Liver (tissue), 3 donors: ENCODE measurements around the gene SPATA46.
A peak's percentile ranks its signal among the peaks of the same experiment; 100 is the strongest.

ENCODE experiments used
- CTCF ChIP-seq: fragments of 150-350 bp; IDR thresholded peaks from 2 replicates; pipeline ENCODE4 v1.5.1; 2017; ENCODE audit warnings: improper control_type of control experiment, low read depth, low read length; ENCODE audit not compliant: missing input control
- JUND ChIP-seq, 2 donors: IDR thresholded peaks; 2 replicates each; pipeline ENCODE4 v1.6.1; 2016; ENCODE audit warnings: antibody characterized with exemption in 2 of 2
- MAX ChIP-seq: IDR thresholded peaks from 2 replicates; pipeline ENCODE4 v1.6.1; 2016; ENCODE audit warnings: antibody characterized with exemption
- REST ChIP-seq: IDR thresholded peaks from 2 replicates; pipeline ENCODE4 v1.6.1; 2016; ENCODE audit warnings: antibody characterized with exemption, mild to moderate bottlenecking
- TAF1 ChIP-seq: conservative IDR thresholded peaks from 2 replicates; pipeline ENCODE4 v1.6.1; 2016; ENCODE audit warnings: antibody characterized with exemption, mild to moderate bottlenecking
- YY1 ChIP-seq: IDR thresholded peaks from 2 replicates; pipeline ENCODE4 v1.6.1; 2016; ENCODE audit warnings: antibody characterized with exemption, mild to moderate bottlenecking
- donor health status: healthy.
- donor health status: healthy.

- TF ChIP-seq CTCF (no peak), TAF1 (no peak), YY1 (no peak), REST (peak; percentile 82), MAX (peak; percentile 89), JUND (IDR thresholded peaks at IDR 0.05) (peak; percentile 90 to 94)
Observed at GRCh38 chr1:162365284-162366020, 11.2 kb downstream of the SPATA46 start.
